GM18868 (cell line): ENCODE data around the gene ZNF565.
"Not testable (repeated sequence)": the region's sequence is repeated elsewhere in the genome, so short reads cannot be mapped to it uniquely, and the experiment has no call there.

Source experiments
- ATAC-seq: cut with Tn5 transposase; IDR thresholded peaks from one replicate; pipeline ENCODE4 v1.9.1; 2021; ENCODE audit warnings: mild to moderate bottlenecking, moderate library complexity; ENCODE audit not compliant: unreplicated experiment

ZNF565 gene

DNA sequence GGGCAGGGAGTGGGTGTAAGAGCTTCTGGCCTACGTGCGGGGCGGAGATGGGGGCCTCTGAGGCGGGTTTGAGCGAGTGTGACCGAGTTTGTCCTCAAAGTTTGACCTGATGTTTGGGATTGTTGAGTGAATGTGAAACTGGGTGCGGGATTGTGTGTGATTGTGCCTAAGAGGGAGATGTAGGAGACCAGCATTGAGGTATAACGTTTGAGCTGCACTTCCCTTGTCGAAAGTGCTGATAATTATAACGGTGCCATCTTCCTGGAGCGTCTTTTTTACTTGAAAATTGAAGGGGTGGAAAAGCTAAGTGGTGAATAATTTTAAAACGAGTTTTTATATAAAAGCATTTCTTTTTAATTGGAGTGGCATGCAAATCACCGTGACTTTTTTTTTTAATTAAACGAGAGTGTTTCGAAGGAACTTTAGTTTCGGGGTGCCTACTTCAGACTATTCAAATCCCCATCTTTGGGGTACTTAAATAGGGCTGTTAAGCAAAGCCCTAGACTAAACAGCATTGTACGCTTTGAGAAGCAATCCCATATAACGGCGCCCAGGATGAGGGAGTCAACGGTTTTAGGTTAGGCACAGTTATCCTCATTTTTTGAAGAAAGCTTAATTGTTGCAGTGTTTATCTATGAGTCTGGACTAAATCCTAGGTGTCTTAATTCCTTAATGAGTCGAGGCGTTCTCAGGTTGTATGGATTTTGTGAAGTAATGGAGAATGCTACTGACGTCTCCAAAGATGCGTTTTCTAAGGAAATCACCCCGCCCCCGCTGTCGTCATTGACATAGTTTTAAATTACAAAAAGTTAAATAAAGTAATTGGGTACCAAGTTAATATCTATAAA is 1.0 kb upstream of the ZNF565 start:
- no peak for ATAC-seq

DNA sequence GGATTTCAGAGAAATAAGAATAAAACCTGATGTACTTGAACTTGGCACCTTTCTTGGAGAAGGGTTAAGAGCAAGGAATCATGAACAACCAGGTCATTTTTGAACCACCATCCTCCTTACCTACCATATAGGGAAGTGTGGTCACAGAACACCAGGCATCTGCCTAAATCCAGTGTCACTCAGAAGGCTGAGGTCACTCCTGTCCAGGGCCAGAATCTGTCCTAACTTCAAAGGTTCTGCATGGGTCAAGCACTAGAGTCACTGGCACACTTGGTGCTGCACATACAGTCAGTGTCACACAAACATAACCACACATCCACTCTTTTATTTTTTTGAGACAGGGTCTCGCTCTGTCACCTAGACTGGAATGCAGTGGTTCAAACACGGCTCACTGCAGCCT is 1.6 kb downstream of the ZNF565 start:
- ATAC-seq = no peak

DNA sequence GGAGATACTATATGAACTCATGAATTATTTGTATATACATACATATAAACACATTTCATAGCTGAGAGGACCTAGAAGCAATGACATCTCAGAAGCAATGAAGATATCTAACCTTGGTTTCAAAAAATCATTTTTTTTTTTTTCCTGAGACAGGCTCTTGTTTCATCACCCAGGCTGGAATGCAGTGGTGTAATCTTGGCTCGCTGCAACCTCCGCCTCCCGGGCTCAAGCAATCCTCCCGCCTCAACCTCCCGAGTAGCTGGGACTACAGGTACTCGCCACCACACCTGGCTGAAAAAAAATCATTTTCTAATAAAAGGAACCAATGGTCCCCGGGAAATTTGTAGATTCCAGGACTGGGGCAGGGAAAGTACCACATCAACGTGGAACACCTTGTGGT is 4.0 kb downstream of the ZNF565 start:
- ATAC-seq = no peak

DNA sequence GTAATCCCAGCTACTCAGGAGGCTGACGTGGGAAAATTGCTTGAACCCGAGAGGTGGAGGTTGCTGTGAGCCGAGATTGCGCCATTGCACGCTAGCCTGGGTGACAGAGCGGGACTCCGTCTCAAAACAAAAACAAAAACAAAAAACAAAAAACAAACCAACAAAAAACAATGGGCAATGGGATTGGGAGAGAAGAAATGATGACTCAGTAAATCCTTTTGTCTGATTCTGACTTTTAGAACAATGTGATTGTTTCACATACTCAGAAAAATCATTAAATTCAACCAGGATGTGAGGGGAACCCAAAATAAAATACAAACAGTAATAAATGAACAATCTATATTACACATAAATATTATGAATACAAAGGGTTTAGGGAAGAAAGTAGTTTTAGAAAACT is 5.1 kb downstream of the ZNF565 start:
- no peak for ATAC-seq

DNA sequence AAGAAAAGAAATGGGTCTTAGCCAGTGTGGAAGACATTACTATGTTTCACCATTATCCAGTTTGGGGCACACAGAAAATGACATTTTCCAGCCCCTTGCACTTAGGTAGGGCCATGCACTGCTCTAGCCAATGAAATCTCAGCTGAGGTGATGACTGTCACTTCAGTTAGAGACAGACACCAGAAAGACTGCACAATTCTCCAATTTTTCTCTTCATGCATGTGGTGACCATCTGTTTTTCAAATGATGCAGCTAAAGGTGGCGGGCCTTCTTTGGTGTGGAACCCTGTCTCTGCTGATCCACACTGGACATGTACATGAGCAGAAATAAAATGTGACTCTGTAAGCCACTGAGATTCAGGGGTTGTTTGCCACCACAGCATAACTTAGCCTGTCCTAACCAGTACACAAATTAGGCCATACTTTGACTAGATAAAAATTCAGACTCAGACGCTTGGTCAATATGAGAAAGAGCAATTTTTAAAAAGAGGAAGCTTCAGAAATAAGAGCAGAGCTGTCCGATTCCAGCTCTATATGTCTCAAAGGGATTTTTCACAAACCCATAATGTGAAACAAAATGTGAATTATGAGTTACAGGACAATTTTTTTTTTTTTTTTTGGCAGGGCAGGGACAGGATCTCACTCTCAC is 6.7 kb downstream of the ZNF565 start:
- ATAC-seq = peak; percentile 86

DNA sequence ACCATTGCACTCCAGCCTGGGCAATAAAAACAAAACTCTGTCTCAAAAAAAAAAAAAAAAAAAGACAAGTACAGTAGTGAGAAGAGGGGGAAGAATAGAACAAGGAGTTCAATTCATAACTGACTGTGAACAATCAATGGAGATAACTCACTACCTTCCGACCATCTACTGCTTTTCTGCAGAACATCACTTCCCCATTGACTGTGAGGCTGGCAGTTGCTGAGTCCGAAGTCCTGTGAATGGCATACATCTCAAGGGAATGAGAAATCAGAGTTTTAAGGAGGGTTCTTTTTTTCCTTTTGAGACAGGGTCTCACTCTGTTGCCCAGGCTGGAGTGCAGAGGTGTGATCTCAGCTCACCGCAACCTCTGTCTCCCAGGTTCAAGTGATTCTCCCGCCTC is 11.2 kb downstream of the ZNF565 start:
- ATAC-seq = no peak

DNA sequence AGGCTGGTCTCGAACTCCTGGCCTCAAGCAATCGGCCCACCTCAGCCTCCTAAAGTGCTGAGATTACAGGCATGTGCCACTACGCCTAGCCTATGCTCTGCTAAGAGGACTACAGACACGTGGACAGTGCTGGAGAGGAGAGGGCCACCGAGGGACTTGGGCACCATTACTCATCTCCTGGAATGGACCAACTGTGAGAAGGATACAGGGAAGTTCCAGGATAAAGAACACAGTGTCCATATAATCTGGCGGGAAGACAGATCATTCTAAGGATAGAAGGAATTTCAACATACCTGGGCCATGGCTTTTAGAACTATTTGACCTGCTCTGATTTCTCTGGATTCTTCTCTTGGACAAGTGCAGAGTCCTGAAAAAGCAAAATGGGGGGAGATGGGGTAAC is 12.8 kb downstream of the ZNF565 start:
- no peak for ATAC-seq

DNA sequence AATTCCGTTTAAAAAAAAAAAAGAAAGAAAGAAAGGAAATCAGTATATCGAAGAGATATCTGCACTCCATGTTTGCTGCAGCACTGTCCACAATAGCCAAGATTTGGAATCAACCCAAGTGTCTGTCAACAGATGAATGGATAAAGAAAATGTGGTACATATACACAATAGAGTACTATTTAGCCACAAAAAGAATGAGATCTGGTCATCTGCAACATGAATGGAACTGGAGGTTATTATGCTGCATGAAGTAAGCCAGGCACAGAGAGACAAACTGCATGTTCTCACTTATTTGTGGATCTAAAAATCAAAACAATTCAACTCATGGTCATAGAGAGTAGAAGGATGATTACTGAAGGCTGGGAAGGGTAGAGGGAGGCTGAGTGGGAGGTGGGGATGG is 16.3 kb downstream of the ZNF565 start:
- no peak for ATAC-seq

DNA sequence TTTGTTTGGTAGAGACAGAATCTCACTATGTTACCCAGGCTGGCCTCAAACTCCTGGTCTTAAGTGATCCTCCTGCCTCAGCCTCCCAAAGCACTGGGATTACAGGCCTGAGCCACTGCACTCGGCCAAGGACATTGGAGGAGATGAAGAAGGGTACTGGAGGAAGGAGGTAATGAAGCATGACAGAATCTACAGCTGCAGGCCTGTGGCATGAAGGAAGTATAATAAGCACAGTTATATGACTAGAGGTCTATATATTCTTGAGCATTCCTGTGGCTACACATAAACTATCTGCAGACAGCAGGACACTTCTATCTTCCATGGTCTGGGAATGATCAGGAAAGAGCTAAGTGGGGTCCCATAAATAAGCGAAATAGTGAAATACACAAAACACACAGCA is 18.2 kb downstream of the ZNF565 start:
- no peak for ATAC-seq

DNA sequence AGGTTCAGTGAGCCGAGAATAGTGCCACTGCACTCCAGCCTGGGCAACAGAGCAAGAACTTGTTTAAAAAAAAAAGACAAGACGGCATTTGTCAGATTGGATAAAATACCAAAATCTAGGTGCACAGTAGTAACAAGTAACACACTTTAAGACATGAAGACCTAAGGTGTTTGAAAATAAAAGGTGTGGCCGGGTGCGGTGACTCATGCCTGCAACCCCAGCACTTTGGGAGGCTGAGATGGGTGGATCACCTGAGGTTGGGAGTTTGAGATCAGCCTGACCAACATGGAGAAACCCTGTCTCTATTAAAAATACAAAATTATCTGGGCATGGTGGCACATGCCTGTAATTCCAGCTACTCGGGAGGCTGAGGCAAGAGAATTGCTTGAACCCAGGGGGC is 27.7 kb downstream of the ZNF565 start:
- ATAC-seq = not testable (repeated sequence)

DNA sequence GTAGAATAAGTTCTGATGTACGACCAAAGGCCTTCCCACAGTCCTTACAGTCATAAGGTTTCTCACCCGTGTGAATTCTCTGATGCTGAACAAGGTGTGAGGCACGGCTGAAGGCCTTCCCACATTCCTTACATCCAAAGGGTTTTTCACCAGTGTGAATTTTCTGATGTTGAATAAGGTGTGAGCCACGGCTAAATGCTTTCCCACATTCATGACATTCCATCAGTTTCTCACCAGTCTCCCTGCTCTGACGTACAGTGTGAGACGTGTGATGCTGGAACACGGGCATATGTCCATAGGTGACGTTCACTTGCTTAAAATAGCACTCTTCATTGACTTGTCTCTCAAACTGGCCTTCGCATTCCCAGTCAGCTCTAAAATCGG is 31.2 kb downstream of the ZNF565 start:
- ATAC-seq = no peak

DNA sequence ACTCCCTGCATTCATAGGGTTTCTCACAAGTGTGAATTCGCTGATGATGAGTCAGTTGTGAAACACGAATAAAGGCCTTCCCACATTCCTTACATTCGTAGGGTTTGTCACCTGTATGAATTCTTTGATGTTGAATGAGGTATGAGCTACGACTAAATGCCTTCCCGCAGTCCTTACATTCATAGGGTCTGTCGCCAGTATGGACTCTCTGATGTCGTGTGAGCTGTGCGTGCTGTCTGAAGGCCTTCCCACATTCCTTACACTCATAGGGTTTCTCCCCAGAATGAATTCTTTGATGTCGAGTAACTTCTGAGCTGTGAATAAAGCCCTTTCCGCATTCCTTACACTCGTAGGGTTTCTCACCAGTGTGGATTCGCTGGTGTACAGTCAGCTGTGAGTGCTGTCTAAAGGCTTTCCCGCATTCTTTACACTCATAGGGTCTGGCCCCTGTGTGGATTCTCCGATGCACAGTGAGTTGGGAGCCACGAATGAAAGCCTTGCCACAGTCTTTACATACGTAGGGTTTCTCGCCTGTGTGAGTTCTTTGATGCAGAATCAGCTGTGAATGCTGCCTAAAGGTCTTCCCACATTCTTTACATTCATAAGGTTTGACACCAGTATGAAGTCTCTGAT is 31.7 kb downstream of the ZNF565 start:
- ATAC-seq = no peak

DNA sequence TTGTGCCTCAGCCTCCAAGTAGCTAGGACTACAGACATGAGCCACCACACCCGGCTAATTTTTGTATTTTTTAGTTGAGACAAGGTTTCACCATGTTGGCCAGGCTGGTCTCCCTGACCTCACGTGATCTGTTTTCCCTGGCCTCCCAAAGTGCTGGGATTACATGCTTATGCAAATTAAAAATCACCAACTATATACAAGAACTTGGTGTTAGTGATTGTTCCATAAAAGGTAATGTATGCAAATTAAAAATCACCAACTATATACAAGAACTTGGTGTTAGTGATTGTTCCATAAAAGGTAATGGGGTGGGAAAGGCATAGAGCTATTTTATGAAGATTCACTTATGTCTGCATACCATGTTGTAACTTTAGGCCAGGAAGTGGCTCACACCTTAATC is 35.4 kb downstream of the ZNF565 start:
- not testable (repeated sequence) for ATAC-seq

DNA sequence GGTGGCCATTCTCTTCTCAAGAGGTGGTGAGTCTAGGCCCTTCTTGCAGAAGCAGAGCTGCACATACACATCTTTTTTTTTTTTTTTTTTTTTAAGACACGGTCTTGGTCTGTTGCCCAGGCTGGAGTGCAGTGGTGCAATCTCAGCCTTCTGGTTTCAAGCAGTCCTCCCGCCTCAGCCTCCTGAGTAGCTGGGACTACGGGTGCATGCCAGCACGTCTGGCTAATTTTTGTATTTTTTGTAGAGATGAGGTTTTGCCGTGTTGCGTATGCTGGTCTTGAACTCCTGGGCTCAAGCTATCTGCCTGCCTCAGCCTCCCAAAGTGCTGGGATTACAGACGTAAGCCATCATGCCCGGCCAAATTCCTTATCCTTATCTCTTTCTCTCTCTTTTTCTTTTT is 40.6 kb downstream of the ZNF565 start:
- not testable (repeated sequence) for ATAC-seq

DNA sequence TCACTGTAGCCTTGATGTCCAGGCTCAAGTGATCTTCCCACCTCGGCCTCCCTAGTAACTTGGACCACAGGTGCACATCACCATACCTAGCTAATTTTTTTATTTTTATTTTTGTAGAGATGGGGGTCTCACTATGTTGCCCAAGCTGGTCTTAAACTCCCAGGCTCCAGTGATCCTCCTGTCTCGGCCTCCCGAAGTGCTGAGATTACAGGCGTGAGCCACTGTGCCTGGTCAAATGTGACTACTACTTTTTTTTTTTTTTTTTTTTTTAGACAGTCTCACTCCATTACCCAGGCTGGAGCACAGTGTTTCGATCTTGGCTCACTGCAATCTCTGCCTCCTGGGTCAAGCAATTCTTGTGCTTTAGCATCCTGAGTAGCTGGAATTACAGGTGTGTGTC is 41.6 kb downstream of the ZNF565 start:
- no peak for ATAC-seq

DNA sequence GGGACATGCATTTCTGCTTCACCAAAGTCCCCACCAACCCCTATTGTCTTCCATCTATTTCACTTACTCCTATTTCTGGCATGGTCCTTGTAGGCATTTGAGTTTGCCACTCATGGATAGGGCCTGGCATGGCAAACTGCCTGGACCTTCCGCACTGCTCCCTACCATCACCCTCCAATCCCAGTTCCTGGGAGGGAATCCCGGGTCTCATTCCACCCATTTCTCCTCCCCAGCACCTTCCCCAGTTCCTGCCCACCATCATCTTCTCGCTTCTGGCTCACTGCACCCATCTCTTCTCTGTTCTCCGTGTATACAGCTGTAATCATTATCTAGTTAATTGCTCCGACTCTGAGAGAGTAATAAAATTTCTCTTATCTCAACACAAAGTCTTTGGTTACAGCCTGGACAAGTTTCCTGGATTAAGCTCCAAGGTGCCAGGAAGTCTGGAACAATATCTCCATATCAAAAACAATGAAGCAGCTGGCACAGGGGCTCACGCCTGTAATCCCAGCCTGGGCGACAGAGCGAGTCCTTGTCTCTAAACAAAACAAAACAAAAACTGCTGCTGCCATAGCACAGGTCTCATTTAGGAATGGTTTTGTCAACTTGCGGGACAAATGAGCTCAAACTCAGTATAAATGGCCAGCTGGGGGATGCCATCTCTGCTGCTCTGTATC is 45.2 kb downstream of the ZNF565 start:
- ATAC-seq = no peak

DNA sequence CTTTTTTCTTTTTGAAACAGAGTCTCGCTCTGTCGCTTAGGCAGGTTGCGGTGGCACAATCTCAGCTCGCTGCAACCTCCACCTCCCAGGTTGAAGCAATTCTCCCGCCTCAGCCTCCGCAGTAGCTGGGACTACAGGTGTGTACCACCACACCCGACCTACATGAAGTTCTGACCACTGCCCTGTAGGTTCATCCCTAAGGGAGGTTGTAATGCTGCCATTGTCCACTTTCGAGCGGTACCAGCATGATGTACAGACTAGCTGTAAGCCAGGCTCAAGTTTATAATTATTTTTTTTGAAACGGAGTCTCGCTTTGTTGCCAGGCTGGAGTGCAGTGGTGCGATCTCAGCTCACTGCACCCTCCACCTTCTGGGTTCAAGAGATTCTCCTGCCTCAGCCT is 50.7 kb downstream of the ZNF565 start:
- no peak for ATAC-seq

DNA sequence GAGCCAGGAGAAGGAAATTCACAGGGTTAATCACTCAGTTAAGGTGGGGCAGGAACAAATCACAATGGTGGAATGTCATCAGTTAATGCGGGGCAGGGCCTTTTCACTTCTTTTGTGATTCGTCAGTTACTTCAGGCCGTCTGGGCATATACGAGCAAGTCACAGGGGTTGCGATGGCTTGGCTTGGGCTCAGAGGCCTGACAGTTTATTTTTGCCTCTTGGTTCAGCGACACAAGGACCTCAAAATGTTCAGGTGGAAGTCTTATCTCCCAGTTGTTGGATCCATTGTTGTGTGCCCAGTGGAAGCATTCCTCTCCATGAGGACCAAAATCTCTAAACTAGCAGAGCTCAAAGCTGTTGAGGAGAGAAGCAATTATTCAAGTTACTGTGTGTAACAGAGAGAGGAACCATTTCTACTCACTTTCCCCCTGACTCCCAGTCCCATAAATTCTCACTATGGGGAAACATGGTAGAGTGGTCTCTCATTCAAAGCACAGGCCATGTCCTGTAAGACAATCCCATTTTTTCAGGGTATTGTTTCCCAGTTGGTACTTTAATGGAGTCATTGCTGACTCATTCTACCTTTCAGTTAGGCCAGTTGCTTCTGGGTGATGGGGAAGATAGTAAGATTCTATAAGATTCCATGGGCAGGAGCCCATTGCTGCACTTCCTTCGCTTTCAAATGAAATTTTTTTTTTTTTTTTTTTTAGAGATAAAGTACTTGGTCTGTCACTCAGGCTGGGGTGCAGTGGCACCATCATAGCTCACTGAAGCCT is 53.5 kb downstream of the ZNF565 start:
- no peak for ATAC-seq

DNA sequence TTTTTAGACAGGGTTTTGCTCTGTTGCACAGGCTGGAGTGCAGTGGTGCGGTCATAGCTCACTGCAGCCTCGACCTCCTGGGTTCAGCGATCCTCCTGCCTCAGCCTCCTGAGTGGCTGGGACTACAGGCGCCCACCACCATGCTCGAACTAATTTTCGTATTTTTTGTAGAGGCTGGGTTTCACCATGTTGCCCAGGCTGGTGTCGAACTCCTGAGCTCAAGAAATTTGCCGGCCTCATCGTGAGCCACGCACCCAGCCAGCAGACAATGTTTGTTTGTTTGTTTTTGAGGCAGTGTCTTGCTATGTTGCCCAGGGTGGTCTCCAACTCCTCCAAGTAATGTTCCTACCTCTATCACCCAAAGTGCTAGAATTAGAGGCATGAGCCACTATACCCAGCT is 61.3 kb downstream of the ZNF565 start:
- ATAC-seq = no peak

DNA sequence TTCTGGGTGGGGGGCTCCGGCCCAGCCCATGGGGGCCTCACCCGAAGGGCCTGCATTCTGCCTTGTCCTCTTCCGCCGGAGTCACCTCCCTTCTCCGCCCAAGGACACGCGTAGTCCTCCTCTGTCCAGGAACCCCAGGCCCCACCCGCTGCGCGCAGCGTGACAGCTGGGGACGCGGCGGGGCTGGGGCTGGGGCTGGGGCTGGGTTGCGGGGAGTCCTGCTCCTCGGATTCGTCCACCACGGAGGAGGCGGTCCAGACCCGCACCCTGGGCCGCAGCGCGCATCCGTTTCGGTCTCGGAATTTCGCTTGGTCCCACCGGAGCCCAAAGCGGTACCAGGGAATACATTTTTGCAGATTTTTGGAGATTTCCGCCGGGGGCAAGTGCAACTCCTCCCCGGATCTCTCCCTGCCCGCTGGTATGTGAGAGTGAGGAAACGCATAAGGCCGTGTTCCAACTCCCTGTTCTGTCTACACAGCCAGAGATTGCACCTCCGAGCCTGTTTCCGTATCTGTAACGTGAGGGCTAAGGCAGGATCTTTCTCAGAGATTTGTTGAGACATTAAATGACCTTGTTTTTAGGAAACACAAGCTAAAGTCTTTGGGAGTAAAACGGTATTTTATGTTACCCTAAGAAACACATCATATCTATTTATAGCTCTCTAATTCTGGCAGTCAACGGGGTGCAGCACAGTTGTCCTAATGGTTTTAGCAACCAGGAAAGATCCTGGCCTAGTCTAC is 61.9 kb downstream of the ZNF565 start, which contains the start of gene COX7A1:
Gene COX7A1 (minus strand): TSS at position 96 of the 740 bp plus-strand sequence. CDS start 40 bp downstream, at position 56.
- ATAC-seq = no peak
